GM12878 (cell line): ENCODE data around the gene THAP4. TPM values are rescaled to one million over a fixed set of nuclear protein-coding genes. Genes with fewer than 3 reads are reported as not detected.

Experiments used
- ATAC-seq: fragments of 200-7000 bp; cut with Tn5 transposase; 3 replicates; pipeline ENCODE4 v1.9.1; 2020; ENCODE audit warnings: mild to moderate bottlenecking, moderate library complexity
- BruUV-seq: library from RNA; stranded (reverse); fragments of 400-500 nt; replicated peaks from 2 replicates; lab custom pipeline; 2021; lab: Mats Ljungman, UMichigan
- CTCF ChIA-PET: fragments of 300-600 bp; sonication (Branson Sonifier 250); formaldehyde crosslinking; extraction: SDS; loops from one replicate; lab custom pipeline; 2021; ENCODE audit warnings: inconsistent platforms; lab: Yijun Ruan, JAX
- POLR2A ChIA-PET: fragments of 350-600 bp; formaldehyde crosslinking; extraction: SDS; loops from one replicate; lab custom pipeline; 2021; ENCODE audit warnings: inconsistent platforms; lab: Charles Lee
- RAD21 ChIA-PET: fragments of 300-600 bp; sonication (Branson Sonifier 250); formaldehyde crosslinking; loops from one replicate; lab custom pipeline; 2023; ENCODE audit warnings: antibody characterized with exemption; ENCODE audit not compliant: unreplicated experiment; lab: Charles Lee
- SMC1A ChIA-PET: fragments of 300-600 bp; sonication (Branson Sonifier 250); formaldehyde crosslinking; loops from one replicate; lab custom pipeline; 2023; ENCODE audit not compliant: unreplicated experiment, uncharacterized antibody; lab: Charles Lee
- DNase-seq: peaks from one replicate; pipeline ENCODE4 v3.0.0-alpha.2; 2011; ENCODE audit warnings: low read depth, low spot score
- FAIRE-seq: peaks from 3 replicates; lab custom pipeline; 2011; peaks lifted over from hg19 to GRCh38; lab: Jason Lieb, UNC
- H2AFZ ChIP-seq: 2 replicates; pipeline ENCODE4 v1.6.0; 2011; ENCODE audit warnings: low read depth, low read length, control low read depth; ENCODE audit not compliant: control insufficient read depth
- H3K27ac ChIP-seq: 2 replicates; pipeline ENCODE4 v1.5.1; 2011; ENCODE audit warnings: control low read depth; ENCODE audit not compliant: control insufficient read depth, insufficient read depth
- H3K27me3 ChIP-seq, 2 experiments: replicated peaks in 1 of 2; 2 replicates each; pipeline versions ENCODE4 v1.6.0 to v1.6.1; 2011; ENCODE audit warnings: low read length in 1 of 2; ENCODE audit not compliant: control insufficient read depth in 2 of 2, insufficient read depth in 2 of 2
- H3K36me3 ChIP-seq, 2 experiments: 2 replicates each; pipeline ENCODE4 v1.5.1; 2011; ENCODE audit warnings: low read length in 1 of 2; ENCODE audit not compliant: control insufficient read depth in 2 of 2, insufficient read depth in 2 of 2
- H3K4me1 ChIP-seq: 2 replicates; pipeline ENCODE4 v1.6.1; 2011; ENCODE audit warnings: mild to moderate bottlenecking, low read length, moderate library complexity, mixed read lengths; ENCODE audit not compliant: control insufficient read depth, insufficient read depth
- H3K4me2 ChIP-seq: 2 replicates; pipeline ENCODE4 v1.6.0; 2011; ENCODE audit warnings: control low read depth; ENCODE audit not compliant: control insufficient read depth, insufficient read depth
- H3K4me3 ChIP-seq: fragments of 200-600 bp; sonication (generic); 2 replicates; pipeline ENCODE4 v1.5.1; 2016
- H3K79me2 ChIP-seq: 2 replicates; pipeline ENCODE4 v1.6.0; 2011; ENCODE audit warnings: low read length; ENCODE audit not compliant: control insufficient read depth, insufficient read depth
- H3K9ac ChIP-seq: 2 replicates; pipeline ENCODE4 v1.8.0; 2011; ENCODE audit warnings: low read length, control low read depth, mixed read lengths; ENCODE audit not compliant: control insufficient read depth, insufficient read depth
- H3K9me3 ChIP-seq: replicated peaks from 3 replicates; pipeline ENCODE4 v1.5.1; 2011; ENCODE audit warnings: mild to moderate bottlenecking, low read length; ENCODE audit not compliant: control insufficient read depth, insufficient read depth
- H4K20me1 ChIP-seq: 2 replicates; pipeline ENCODE4 v1.6.0; 2011; ENCODE audit not compliant: control insufficient read depth, insufficient read depth
- BHLHE40 ChIP-seq, 2 experiments: fragments of 450-650 bp in 1 of 2; IDR thresholded peaks; 2 replicates each; pipeline ENCODE4 v1.6.1; 2011 to 2017; ENCODE audit warnings: low read depth in 2 of 2, borderline replicate concordance in 1 of 2, improper control_type of control experiment in 1 of 2, low read length in 1 of 2, mild to moderate bottlenecking in 1 of 2
- CBX5 ChIP-seq: sonication (generic); IDR thresholded peaks from 2 replicates; pipeline ENCODE4 v1.6.1; 2016; ENCODE audit warnings: low read depth, moderate library complexity, mild to moderate bottlenecking, inconsistent platforms
- CREM ChIP-seq: IDR thresholded peaks from 2 replicates; pipeline ENCODE4 v1.6.1; 2014; ENCODE audit warnings: antibody characterized with exemption, low read depth
- CTCF ChIP-seq, 3 experiments: IDR thresholded peaks in 2 of 3; conservative IDR thresholded peaks in 1 of 3; 2 replicates each; pipeline ENCODE4 v1.5.1; 2011; ENCODE audit warnings: low read depth in 3 of 3, low read length in 3 of 3, mild to moderate bottlenecking in 3 of 3, control low read depth in 2 of 3, moderate library complexity in 2 of 3, inconsistent platforms in 1 of 3, mixed read lengths in 1 of 3; ENCODE audit not compliant: control insufficient read depth in 2 of 3, insufficient read depth in 1 of 3; ENCODE audit errors: extremely low read depth in 1 of 3
- HCFC1 ChIP-seq: fragments of 150-350 bp; IDR thresholded peaks from 2 replicates; pipeline ENCODE4 v1.6.1; 2014; ENCODE audit warnings: low read length
- HDAC2 ChIP-seq: fragments of 200-600 bp; sonication (generic); IDR thresholded peaks from 2 replicates; pipeline ENCODE4 v1.6.1; 2017
- HDAC6 ChIP-seq: fragments of 200-600 bp; sonication (generic); IDR thresholded peaks from one replicate; pipeline ENCODE4 v1.8.0; 2017; ENCODE audit warnings: antibody characterized with exemption; ENCODE audit not compliant: unreplicated experiment
- JUNB ChIP-seq: IDR thresholded peaks from 2 replicates; pipeline ENCODE4 v1.6.1; 2016; ENCODE audit warnings: antibody characterized with exemption, mild to moderate bottlenecking
- LARP7 ChIP-seq: fragments of 450-650 bp; IDR thresholded peaks from 2 replicates; pipeline ENCODE4 v1.6.1; 2017; ENCODE audit warnings: mild to moderate bottlenecking
- POLR2AphosphoS2 ChIP-seq: IDR thresholded peaks from 2 replicates; pipeline ENCODE4 v1.6.1; 2011; ENCODE audit warnings: low read depth, mild to moderate bottlenecking, low read length, improper control_type of control experiment, moderate library complexity
- USF1 ChIP-seq: IDR thresholded peaks from 2 replicates; pipeline ENCODE4 v1.6.1; 2011; ENCODE audit warnings: borderline replicate concordance, low read depth, mild to moderate bottlenecking, moderate library complexity, mixed read lengths, low read length; ENCODE audit not compliant: insufficient read depth; ENCODE audit errors: extremely low read length
- ZNF622 ChIP-seq: fragments of 450-650 bp; IDR thresholded peaks from 2 replicates; pipeline ENCODE4 v1.6.1; 2017; ENCODE audit warnings: mild to moderate bottlenecking, inconsistent platforms
- WGBS: methylation state at CpG from one replicate; pipeline ENCODE4 v1.1.6; 2016; ENCODE audit warnings: low lambda C conversion rate; ENCODE audit not compliant: insufficient replicate concordance, insufficient coverage; ENCODE audit errors: missing lambda C conversion rate; 5-methylcytosine and 5-hydroxymethylcytosine counted together
- in situ Hi-C: fragments of 300-500 bp; cut with MboI; formaldehyde crosslinking; loops from 9 replicates; pipeline ENCODE4 v1.14.3; 2018; ENCODE audit warnings: mixed read lengths
- intact Hi-C: fragments of 100-400 bp; cut with micrococcal nuclease; formaldehyde crosslinking; loops from one replicate; pipeline ENCODE4 v1.14.2; 2022; ENCODE audit not compliant: unreplicated experiment
- polyA plus RNA-seq, 11 experiments: library from polyadenylated mRNA; depleted of rRNA in 4 of 11; unstranded in 6 of 11; stranded (reverse) in 5 of 11; fragments of >200 nt; fragmentation: Nextera tagmentation in 4 of 11; fragmentation: Illumina TruSeq in 1 of 11; extraction: Ambion mirVana in 4 of 11; extraction: Trizol in 1 of 11; gene quantifications; 1 replicate in 1 of 11; 2 replicates in 10 of 11; pipeline versions ENCODE4 v1.2.1 to v1.2.3, GENCODE V29; 2011 to 2016; ENCODE audit warnings: inconsistent platforms in 2 of 11, missing spikeins in 2 of 11, low read depth in 1 of 11
- total RNA-seq, 4 experiments: library from RNA; depleted of rRNA in 3 of 4; stranded (reverse); fragments of >200 nt in 3 of 4; fragmentation: Illumina TruSeq in 1 of 4; extraction: Trizol in 1 of 4; gene quantifications; 2 replicates each; pipeline versions ENCODE4 v1.2.1 to v1.2.3, GENCODE V29; 2013 to 2021
- TF ChIP-seq, protein P1 (sequence below): fragments of 450-650 bp; formaldehyde crosslinking; IDR thresholded peaks from 2 replicates; pipeline ENCODE4 v1.5.0; 2022; ENCODE audit warnings: mild to moderate bottlenecking, missing genetic modification characterization
- TF ChIP-seq, protein P2 (sequence below): IDR thresholded peaks from 2 replicates; pipeline ENCODE4 v1.6.1; 2012; ENCODE audit warnings: low read depth, low read length, improper control_type of control experiment

The THAP4 gene
- total and polyA plus RNA-seq, 10 of the 15 experiments (the other 5 are each of a cell fraction or from before 2014, with no cell fraction given), result 12.9 to 67.7 (median 44.5) TPM

DNA sequence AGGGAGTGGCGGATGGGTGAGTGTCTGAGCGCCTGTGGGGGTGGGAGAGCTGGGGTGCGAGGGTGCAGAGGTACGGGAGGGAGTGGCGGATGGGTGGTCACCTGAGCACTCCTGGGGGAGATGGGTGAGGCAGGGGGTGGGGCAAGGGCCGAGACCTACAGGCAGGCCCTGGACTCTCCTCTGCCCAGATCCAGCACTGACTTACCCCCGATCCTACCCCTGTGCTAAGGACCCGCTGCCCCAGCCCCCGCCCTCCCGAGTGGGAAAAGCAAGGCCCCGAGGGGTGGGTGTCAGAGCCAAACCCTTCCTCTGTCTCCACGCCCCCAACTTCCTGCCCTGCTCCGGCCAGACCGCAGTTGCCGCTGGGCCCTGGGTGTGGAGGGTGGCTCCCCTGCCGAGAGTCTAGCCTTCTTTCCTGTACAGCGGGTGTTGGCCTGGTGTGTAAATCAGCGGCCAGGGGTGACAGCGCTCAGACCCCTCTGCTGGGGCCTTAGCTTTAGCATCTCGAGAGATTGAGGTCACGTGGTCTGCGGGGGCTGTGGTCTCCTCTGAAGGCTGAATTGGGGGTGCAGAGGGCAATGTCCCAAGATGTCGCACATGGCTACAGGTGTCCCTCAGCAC is 65.9 kb downstream of the THAP4 start:
- Histone ChIP-seq H3K4me3 (no peak overlapping the region), H3K27me3 (no peaks in the 10 kb centered on the region), H2AFZ (no peak overlapping the region), H3K4me1 (no peaks in the 10 kb centered on the region), H3K9me3 (no peaks in the 10 kb centered on the region), H3K4me2 (no peak overlapping the region), H3K79me2 (no peaks in the 10 kb centered on the region), H3K9ac (no peak overlapping the region), H4K20me1 (no peaks in the 10 kb centered on the region), H3K36me3 (no peaks in the 10 kb centered on the region; a peak in 1 of 4 replicates), H3K27ac (no peak overlapping the region)
- ChIA-PET POLR2A (no interaction called here), RAD21 (no interaction called here), SMC1A (no interaction called here), CTCF (no interaction called here)
- FAIRE-seq, result no peak
- BruUV-seq, result no TSS peak
- no peak for DNase-seq
- WGBS, result 29% methylated on average over 23 of the region's 23 CpGs
- in situ Hi-C loops, result no loop called here
- TF ChIP-seq BHLHE40 (IDR thresholded peaks at IDR 0.05; ENCODE audit: borderline replicate concordance in 1 of 2, low read depth in 2 of 2, low read length in 1 of 2) (no peak), CTCF (IDR thresholded peaks at IDR 0.05 in 2 of 3, conservative IDR thresholded peaks at IDR 0.05 in 1 of 3; ENCODE audit: control insufficient read depth in 2 of 3, extremely low read depth in 1 of 3, insufficient read depth in 1 of 3, low read depth in 3 of 3, low read length in 3 of 3) (no peak), JUNB (no peak), LARP7 (no peak), HCFC1 (no peak), CREM (no peak), ZNF622 (no peak), HDAC6 (no peak), USF1 (no peak), POLR2AphosphoS2 (no peak), HDAC2 (no peak), CBX5 (no peak)
- TF ChIP-seq, protein P1, sequence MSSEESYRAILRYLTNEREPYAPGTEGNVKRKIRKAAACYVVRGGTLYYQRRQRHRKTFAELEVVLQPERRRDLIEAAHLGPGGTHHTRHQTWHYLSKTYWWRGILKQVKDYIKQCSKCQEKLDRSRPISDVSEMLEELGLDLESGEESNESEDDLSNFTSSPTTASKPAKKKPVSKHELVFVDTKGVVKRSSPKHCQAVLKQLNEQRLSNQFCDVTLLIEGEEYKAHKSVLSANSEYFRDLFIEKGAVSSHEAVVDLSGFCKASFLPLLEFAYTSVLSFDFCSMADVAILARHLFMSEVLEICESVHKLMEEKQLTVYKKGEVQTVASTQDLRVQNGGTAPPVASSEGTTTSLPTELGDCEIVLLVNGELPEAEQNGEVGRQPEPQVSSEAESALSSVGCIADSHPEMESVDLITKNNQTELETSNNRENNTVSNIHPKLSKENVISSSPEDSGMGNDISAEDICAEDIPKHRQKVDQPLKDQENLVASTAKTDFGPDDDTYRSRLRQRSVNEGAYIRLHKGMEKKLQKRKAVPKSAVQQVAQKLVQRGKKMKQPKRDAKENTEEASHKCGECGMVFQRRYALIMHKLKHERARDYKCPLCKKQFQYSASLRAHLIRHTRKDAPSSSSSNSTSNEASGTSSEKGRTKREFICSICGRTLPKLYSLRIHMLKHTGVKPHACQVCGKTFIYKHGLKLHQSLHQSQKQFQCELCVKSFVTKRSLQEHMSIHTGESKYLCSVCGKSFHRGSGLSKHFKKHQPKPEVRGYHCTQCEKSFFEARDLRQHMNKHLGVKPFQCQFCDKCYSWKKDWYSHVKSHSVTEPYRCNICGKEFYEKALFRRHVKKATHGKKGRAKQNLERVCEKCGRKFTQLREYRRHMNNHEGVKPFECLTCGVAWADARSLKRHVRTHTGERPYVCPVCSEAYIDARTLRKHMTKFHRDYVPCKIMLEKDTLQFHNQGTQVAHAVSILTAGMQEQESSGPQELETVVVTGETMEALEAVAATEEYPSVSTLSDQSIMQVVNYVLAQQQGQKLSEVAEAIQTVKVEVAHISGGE, result no peak
- TF ChIP-seq, protein P2, sequence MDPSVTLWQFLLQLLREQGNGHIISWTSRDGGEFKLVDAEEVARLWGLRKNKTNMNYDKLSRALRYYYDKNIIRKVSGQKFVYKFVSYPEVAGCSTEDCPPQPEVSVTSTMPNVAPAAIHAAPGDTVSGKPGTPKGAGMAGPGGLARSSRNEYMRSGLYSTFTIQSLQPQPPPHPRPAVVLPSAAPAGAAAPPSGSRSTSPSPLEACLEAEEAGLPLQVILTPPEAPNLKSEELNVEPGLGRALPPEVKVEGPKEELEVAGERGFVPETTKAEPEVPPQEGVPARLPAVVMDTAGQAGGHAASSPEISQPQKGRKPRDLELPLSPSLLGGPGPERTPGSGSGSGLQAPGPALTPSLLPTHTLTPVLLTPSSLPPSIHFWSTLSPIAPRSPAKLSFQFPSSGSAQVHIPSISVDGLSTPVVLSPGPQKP, result no peak
- ATAC-seq, result no peak
- intact Hi-C loops, result no loop called here
